GM12874 (cell line): Measurements from ENCODE around the gene DENND4C.

Source experiments
- CTCF ChIP-seq: IDR thresholded peaks from 2 replicates; pipeline ENCODE4 v1.5.1; 2011; ENCODE audit warnings: low read depth, mild to moderate bottlenecking, control low read depth, low read length, moderate library complexity; ENCODE audit not compliant: insufficient read depth

DENND4C gene

DNA sequence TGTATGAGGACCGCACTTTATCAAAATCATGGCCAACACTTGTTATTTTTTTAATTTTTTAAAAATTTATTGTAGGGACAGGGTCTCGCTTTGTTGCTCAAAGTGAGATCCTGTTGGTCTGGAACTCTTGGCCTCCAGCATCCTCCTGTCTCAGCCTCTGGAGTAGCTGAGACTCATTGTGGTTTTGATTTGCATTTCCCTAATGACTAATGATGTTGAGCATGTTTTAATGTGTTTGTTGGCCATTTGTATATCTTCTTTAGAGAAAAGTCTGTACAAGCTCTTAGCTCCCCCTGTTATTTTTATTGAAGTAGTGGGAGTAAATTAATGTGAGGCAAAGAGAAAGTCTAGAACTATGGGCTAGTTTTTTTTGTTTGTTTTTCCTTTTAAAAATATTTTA is 151.2 kb downstream of the DENND4C start:
- TF ChIP-seq CTCF: no peak

DNA sequence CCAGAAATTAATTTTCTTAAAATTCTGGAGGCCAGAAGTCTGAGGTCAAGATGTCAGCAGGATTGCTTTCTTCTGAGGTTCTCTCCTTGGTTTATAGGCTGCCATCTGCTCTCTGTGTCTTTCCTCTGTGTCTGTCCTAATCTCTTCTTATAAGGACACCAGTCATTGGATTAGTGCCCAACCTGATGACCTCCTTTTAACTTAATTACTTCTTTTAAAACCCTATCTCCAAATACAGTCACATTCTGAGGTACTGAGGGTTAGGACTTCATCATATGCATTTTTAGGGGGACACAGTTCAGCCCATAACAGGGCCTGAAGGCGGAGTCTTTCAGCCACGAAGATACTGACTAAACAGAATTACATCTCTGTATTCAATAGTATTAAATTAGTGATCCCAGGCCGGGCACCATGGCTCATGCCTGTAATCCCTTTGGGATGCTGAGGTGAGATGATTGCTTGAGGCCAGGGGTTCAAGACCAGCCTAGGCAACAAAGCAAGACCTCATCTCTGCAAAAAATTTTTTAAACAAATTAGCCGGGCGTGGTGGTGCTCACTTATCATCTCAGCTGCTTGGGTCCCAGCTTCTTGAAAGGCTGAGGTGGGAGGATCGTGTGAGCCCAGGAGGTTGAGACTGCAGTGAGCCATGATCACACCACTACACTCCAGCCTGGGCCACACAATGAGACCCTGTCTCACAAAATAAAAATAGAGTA is 155.5 kb downstream of the DENND4C start:
- no peak for TF ChIP-seq CTCF

DNA sequence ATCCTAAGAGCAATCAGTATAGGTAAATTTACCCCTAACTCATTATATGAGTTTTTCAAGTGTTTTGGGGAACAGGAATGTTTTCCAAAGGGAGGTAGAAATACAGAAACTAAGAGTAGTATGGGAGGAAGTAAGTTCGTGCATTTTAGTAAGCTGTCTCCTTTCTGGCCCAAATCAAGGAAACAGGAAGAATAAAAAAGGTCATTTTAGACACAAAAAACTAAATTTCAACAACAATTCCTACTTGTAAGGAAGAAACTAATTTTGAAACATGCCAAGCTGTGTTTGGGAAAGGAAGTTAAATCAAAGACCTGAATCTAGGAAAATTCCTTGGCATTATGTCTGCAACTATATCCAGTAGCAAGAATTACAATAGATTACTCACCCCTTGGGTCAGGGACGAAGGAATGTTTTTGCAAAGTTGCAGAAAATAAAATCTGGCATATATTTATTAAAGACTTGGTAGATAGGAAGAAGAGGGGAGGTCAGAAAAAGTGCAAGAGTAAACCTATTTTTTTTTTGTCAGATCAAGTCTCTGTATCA is 156.1 kb downstream of the DENND4C start:
- no peak for TF ChIP-seq CTCF

- no peak for TF ChIP-seq CTCF
Observed at GRCh38 chr9:19387317-19387716, 156.8 kb downstream of the DENND4C start.

DNA sequence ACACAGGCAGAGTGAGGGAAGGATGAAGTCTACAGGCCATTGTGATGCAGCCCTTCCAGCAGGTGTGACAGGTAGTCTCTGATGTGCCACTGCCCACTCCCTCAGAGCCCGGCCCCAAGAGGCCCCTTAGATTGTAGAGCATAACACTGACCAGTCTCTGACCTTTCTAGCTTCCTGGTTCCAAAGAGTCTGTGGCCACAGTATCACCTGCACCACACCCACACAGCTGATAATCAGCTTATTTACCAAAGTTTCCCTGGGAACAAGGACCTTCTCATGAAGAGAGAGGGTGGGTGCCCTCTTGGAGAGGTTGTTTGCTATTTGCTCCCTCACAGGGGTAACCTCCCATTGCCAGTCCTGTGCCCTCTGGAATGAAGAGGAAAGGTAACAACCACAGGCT is 167.4 kb downstream of the DENND4C start:
- no peak for TF ChIP-seq CTCF

DNA sequence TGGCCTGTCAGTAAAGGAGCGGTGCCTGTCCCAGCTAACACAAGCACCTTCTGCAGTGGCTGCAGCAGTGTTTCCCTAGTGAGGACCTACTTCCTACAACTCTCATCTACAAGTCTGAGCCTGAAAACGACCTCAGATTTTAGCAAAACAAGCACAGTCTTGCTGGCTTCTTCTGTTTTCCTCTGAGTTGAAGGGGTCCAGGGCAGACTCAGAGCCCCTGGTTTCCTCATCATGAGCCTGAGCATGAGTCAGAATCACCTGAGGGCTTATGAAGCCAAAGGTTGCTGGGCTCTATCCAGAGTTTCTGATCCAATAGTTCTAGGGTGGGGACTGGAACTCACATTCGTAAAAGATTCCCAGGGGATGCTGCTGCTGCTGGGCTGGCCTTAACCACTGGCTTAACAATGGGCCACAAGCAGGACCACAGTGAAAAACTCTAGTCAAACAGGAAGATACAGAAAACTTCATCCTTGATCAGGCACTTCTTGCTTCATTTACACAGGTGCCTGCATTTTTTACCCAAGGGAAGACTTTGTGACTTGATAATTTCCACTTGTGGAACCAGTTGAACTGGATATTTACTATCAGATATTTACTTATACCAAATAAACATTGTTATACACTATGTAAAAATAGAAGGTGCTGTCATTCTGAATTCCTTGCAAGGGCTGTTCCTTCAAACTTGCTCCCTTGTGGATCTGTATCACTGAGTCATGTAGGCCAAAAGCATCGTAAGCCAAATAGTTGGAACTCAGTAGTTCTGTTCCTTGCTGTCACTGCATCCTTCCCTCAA is 174.0 kb downstream of the DENND4C start:
- TF ChIP-seq CTCF: no peak

GRCh38 chr9:19405771-19406170 is 175.3 kb downstream of the DENND4C start:
- no peak for TF ChIP-seq CTCF
